Stimulated activated CD8-positive, alpha-beta memory T cell treated with anti-CD3 and anti-CD28 coated beads, Interleukin-12 subunit alpha, Interleukin-12 subunit beta, amount 100 ng/mL, for 24 hours (primary cell): Measurements from ENCODE around the gene ARHGEF40.

Source experiments
- DNase-seq: peaks from one replicate; pipeline ENCODE4 v3.0.0-alpha.2; 2020; ENCODE audit errors: extremely low read depth

ARHGEF40 gene

DNA sequence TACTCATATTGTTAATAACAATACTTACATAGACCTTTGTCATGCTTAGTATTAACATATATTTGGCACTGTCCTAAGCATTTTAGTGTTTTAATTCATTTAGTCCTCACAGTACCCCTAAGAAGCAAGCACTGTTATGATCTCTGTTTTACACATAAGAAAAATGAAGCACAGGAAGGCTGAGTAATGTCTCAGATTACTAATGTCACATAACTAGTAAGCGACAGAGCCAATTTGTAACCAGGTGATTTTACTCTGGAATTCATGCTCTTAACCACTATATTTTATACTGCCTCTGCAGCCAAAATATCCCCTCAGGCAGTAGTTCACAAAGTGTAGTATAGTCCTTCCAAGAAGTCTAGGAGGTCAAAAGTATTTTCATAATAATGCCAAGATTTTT is 51.0 kb downstream of the ARHGEF40 start:
- DNase-seq, result no peak

DNA sequence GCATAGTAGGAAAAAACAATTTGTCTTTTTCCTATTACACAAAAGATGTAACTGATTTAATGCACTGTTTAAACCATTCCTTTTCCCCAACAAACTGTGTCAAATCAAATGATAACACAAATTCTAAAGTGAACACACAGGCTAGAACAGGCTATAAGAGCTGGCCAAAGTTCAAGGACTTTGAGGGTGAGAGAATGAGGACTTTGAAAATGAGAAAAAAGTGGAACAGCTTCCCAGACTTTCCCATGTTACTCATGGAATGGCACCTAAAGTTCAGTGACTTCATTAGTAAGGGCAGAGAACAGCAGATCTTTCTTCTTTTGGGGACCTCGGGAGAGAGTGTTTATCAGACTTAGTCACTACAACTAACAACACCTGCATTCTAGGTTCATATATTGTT is 53.3 kb downstream of the ARHGEF40 start:
- no peak for DNase-seq

DNA sequence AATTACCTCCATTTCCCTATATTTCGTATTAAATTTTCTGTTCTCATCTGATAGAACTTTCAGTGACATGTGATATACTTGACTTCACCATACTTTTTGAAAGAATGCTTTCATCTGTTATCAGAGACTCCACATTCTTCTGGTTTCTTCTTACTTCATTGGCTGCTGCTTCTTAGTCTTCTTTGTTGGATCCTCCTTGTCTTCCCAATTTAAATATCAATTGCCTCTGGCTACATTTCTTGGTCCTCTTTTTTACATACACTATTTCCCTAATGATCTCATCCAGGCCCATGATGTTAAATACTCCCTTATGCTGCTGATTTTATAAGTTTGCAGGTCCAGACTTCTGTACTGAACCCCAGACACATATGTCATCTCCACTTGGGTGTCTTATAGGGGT is 63.8 kb downstream of the ARHGEF40 start:
- no peak for DNase-seq

DNA sequence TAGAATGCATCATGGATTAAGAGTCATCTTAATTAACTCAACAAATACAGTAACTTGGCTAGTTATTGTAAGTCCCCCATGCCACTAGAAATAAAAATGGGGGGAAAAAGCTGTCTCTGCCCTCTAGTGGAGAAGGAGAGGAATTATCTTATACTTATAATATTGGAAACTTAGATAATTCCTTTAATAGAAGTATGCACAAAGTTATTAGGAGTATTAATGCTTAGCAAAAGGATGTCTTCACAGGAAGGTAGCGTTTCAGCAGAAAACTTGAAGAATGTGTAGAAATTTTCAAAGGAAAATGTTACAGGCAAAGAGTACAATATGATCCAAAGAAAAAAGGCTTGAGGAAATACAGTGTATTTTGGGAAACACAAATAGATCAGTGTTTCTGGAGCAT is 65.9 kb downstream of the ARHGEF40 start:
- no peak for DNase-seq
